WTC11 (cell line): Measurements from ENCODE around the gene ABCA12. TPM values are rescaled to one million over a fixed set of nuclear protein-coding genes. Genes with fewer than 3 reads are reported as not detected.

Experiments
- ATAC-seq: fragments of 200-7000 bp; cut with Tn5 transposase; 2 replicates; pipeline ENCODE4 v1.10.0; 2021; ENCODE audit warnings: mild to moderate bottlenecking, moderate library complexity
- CTCF ChIA-PET: fragments of 300-600 bp; sonication (Branson Sonifier 250); formaldehyde crosslinking; loops from one replicate; lab custom pipeline; 2021; ENCODE audit warnings: antibody characterized with exemption; lab: Charles Lee
- POLR2A ChIA-PET: fragments of 350-600 bp; sonication (Branson Sonifier 250); formaldehyde crosslinking; loops from one replicate; lab custom pipeline; 2021; ENCODE audit warnings: antibody characterized with exemption; lab: Charles Lee
- DNase-seq: peaks from one replicate; pipeline ENCODE4 v3.0.0; 2021; ENCODE audit warnings: low spot score
- H3K27ac Mint-ChIP-seq: 2 replicates; pipeline ENCODE4 v1.8.0; 2021; ENCODE audit warnings: mixed read lengths
- H3K27me3 Mint-ChIP-seq: 2 replicates; pipeline ENCODE4 v1.8.0; 2021; ENCODE audit warnings: low read depth, mild to moderate bottlenecking, moderate library complexity, mixed read lengths
- H3K36me3 Mint-ChIP-seq: 2 replicates; pipeline ENCODE4 v1.8.0; 2021; ENCODE audit warnings: mixed read lengths
- H3K4me1 Mint-ChIP-seq: 2 replicates; pipeline ENCODE4 v1.8.0; 2022; ENCODE audit warnings: mixed read lengths
- H3K4me3 Mint-ChIP-seq: 2 replicates; pipeline ENCODE4 v1.8.0; 2021; ENCODE audit warnings: mild to moderate bottlenecking, moderate library complexity, mixed read lengths
- H3K9me3 Mint-ChIP-seq: 2 replicates; pipeline ENCODE4 v1.8.0; 2021; ENCODE audit warnings: mixed read lengths
- ARID4B ChIP-seq: sonication (generic); formaldehyde crosslinking; IDR thresholded peaks from 2 replicates; pipeline ENCODE4 v1.8.0; 2023; ENCODE audit warnings: missing genetic modification reagents, mild to moderate bottlenecking, borderline replicate concordance
- CBFB ChIP-seq: sonication (generic); formaldehyde crosslinking; IDR thresholded peaks from 2 replicates; pipeline ENCODE4 v1.8.1; 2022; ENCODE audit warnings: mild to moderate bottlenecking, low read depth, missing genetic modification reagents
- CDX4 ChIP-seq: fragments of 250-450 bp; sonication (Bioruptor Pico); IDR thresholded peaks from 2 replicates; pipeline ENCODE4 v1.9.0; 2021; ENCODE audit warnings: moderate library complexity, mild to moderate bottlenecking, inconsistent platforms, borderline replicate concordance
- ELF4 ChIP-seq: sonication (generic); formaldehyde crosslinking; IDR thresholded peaks from 2 replicates; pipeline ENCODE4 v1.8.1; 2022; ENCODE audit warnings: low read depth, mild to moderate bottlenecking, moderate library complexity, missing genetic modification reagents
- EMX1 ChIP-seq: fragments of 250-450 bp; sonication (Bioruptor Pico); IDR thresholded peaks from 2 replicates; pipeline ENCODE4 v1.8.0; 2021; ENCODE audit warnings: mild to moderate bottlenecking
- ERG ChIP-seq: fragments of 250-450 bp; sonication (Bioruptor Pico); IDR thresholded peaks from 2 replicates; pipeline ENCODE4 v1.8.0; 2021; ENCODE audit warnings: mild to moderate bottlenecking
- ESRRA ChIP-seq: sonication (generic); formaldehyde crosslinking; IDR thresholded peaks from 2 replicates; pipeline ENCODE4 v1.8.1; 2022; ENCODE audit warnings: mild to moderate bottlenecking, missing genetic modification reagents, borderline replicate concordance
- GRHL2 ChIP-seq: fragments of 250-450 bp; sonication (Bioruptor Pico); IDR thresholded peaks from 2 replicates; pipeline ENCODE4 v1.8.0; 2022; ENCODE audit warnings: mild to moderate bottlenecking, moderate library complexity; ENCODE audit not compliant: insufficient replicate concordance, severe bottlenecking
- HMGA2 ChIP-seq: fragments of 250-450 bp; sonication (Bioruptor Pico); IDR thresholded peaks from 2 replicates; pipeline ENCODE4 v1.4.0; 2021; ENCODE audit warnings: mild to moderate bottlenecking, moderate library complexity
- IRF2 ChIP-seq: sonication (generic); formaldehyde crosslinking; IDR thresholded peaks from 2 replicates; pipeline ENCODE4 v1.8.0; 2022; ENCODE audit warnings: low read depth, missing genetic modification reagents, borderline replicate concordance
- MXD4 ChIP-seq: fragments of 250-450 bp; sonication (Bioruptor Pico); IDR thresholded peaks from 2 replicates; pipeline ENCODE4 v1.8.0; 2021; ENCODE audit warnings: mild to moderate bottlenecking, moderate library complexity, borderline replicate concordance
- PRRX2 ChIP-seq: fragments of 250-450 bp; sonication (Bioruptor Pico); IDR thresholded peaks from 2 replicates; pipeline ENCODE4 v1.8.0; 2021; ENCODE audit warnings: mild to moderate bottlenecking
- STAT6 ChIP-seq: sonication (generic); formaldehyde crosslinking; conservative IDR thresholded peaks from 2 replicates; pipeline ENCODE4 v1.8.1; 2023; ENCODE audit warnings: mild to moderate bottlenecking, low read depth, missing genetic modification reagents, moderate library complexity
- ZBTB21 ChIP-seq: sonication (generic); formaldehyde crosslinking; IDR thresholded peaks from 2 replicates; pipeline ENCODE4 v1.8.1; 2023; ENCODE audit warnings: mild to moderate bottlenecking, missing genetic modification reagents, borderline replicate concordance
- ZBTB43 ChIP-seq: sonication (generic); formaldehyde crosslinking; IDR thresholded peaks from 2 replicates; pipeline ENCODE4 v1.8.1; 2023; ENCODE audit warnings: mild to moderate bottlenecking, missing genetic modification reagents
- ZMAT4 ChIP-seq: fragments of 250-450 bp; sonication (Bioruptor Pico); IDR thresholded peaks from 2 replicates; pipeline ENCODE4 v1.9.0; 2021; ENCODE audit warnings: mild to moderate bottlenecking
- ZNF532 ChIP-seq: fragments of 250-450 bp; sonication (Bioruptor Pico); IDR thresholded peaks from 2 replicates; pipeline ENCODE4 v1.9.0; 2021; ENCODE audit warnings: mild to moderate bottlenecking, borderline replicate concordance
- total RNA-seq: library from RNA; stranded (reverse); gene quantifications from 3 replicates; pipeline ENCODE4 v1.2.3, GENCODE V29; 2021

Gene ABCA12
- total RNA-seq, 1 experiment from 2014 or later, result 0.04 TPM

- H3K4me3 Mint-ChIP-seq, result no peak overlapping the region
- peaks cover 28% of the 10 kb centered on the region for H3K9me3 Mint-ChIP-seq
- POLR2A ChIA-PET, result no interaction called here
Measured at GRCh38 chr2:214966420-214966819, 172.0 kb downstream of the ABCA12 start.

GRCh38 chr2:214960677-214961076, 177.7 kb downstream of the ABCA12 start:
- peaks cover 28% of the 10 kb centered on the region for H3K9me3 Mint-ChIP-seq
- H3K27ac Mint-ChIP-seq, result no peak overlapping the region
- H3K36me3 Mint-ChIP-seq, result 0 out of 2 replicates have a peak, but pooled peaks cover 5% of the 10 kb centered on the region
- POLR2A ChIA-PET, result no interaction called here
- H3K4me3 Mint-ChIP-seq, result no peak overlapping the region
- ATAC-seq (no peak), DNase-seq (no peak)
- H3K4me1 Mint-ChIP-seq, result no peaks in the 10 kb centered on the region
- H3K27me3 Mint-ChIP-seq, result no peaks in the 10 kb centered on the region
- CTCF ChIA-PET, result interaction anchor here (0.9 to 1.1 kb wide), 2 partner anchors 10 to 275 kb away, joined by 3 read pairs; no protein-coding TSS in a partner anchor
- TF ChIP-seq HMGA2 (CRISPR knock-in tag), result no peak
- TF ChIP-seq CBFB (CRISPR knock-in tag), result no peak
- TF ChIP-seq ZMAT4, result no peak
- TF ChIP-seq IRF2 (CRISPR knock-in tag), result no peak
- no peak for TF ChIP-seq ARID4B
- no peak for TF ChIP-seq MXD4 (CRISPR knock-in tag)
- no peak for TF ChIP-seq ZNF532 (CRISPR knock-in tag)
- no peak for TF ChIP-seq ESRRA (CRISPR knock-in tag)
- no peak for TF ChIP-seq ERG (CRISPR knock-in tag)
- TF ChIP-seq ZBTB43 (CRISPR knock-in tag), result no peak
- no peak for TF ChIP-seq GRHL2 (CRISPR knock-in tag)
- TF ChIP-seq PRRX2, result no peak
- no peak for TF ChIP-seq CDX4 (CRISPR knock-in tag)
- TF ChIP-seq EMX1, result no peak
- TF ChIP-seq STAT6 (CRISPR knock-in tag), result no peak

More at GRCh38 chr2:214966420-214966819, 172.0 kb downstream of the ABCA12 start:
- CTCF ChIA-PET, result no interaction called here
- Mint-ChIP-seq H3K27ac (no peak overlapping the region), H3K27me3 (0 out of 2 replicates have a peak, but pooled peaks cover 3% of the 10 kb centered on the region), H3K4me1 (no peaks in the 10 kb centered on the region), H3K36me3 (0 out of 2 replicates have a peak, but pooled peaks cover 5% of the 10 kb centered on the region)
- no peak for ATAC-seq
- no peak for DNase-seq
- TF ChIP-seq ELF4 (CRISPR knock-in tag) (no peak), ZBTB21 (CRISPR knock-in tag) (no peak)
- TF ChIP-seq, all 79 proteins: peak for 0
